Esophagus squamous epithelium (tissue), 5 donors: ENCODE data around the gene INSRR. TPM values are rescaled to one million over a fixed set of nuclear protein-coding genes. Genes with fewer than 3 reads are reported as not detected.

ENCODE experiments used
- DNase-seq: peaks from one replicate; lab custom pipeline; 2025; lab: John Stamatoyannopoulos, UW
- H3K27ac ChIP-seq, 4 donors: fragments of 200-600 bp; sonication (generic); one replicate each; pipeline ENCODE4 v1.5.1; 2016 to 2019; ENCODE audit warnings: mild to moderate bottlenecking in 1 of 4
- H3K27me3 ChIP-seq, 4 donors: fragments of 200-600 bp; sonication (generic); 1 replicate in 3 of 4; 2 replicates in 1 of 4; pipeline versions ENCODE4 v1.5.1 to v1.6.0; 2017 to 2021; ENCODE audit warnings: antibody characterized with exemption in 1 of 4
- H3K36me3 ChIP-seq, 3 donors: fragments of 200-600 bp; sonication (generic); one replicate each; pipeline ENCODE4 v1.5.1; 2016 to 2019
- H3K4me1 ChIP-seq, 3 donors: fragments of 200-600 bp; sonication (generic); one replicate each; pipeline ENCODE4 v1.5.1; 2017 to 2019
- H3K4me3 ChIP-seq, 4 donors: fragments of 200-600 bp; sonication (generic); 1 replicate in 3 of 4; 2 replicates in 1 of 4; pipeline ENCODE4 v1.5.1; 2016 to 2019; ENCODE audit warnings: mild to moderate bottlenecking in 2 of 4, moderate library complexity in 1 of 4
- H3K9me3 ChIP-seq, 3 donors: fragments of 200-600 bp; sonication (generic); one replicate each; pipeline ENCODE4 v1.5.1; 2016 to 2019
- CTCF ChIP-seq, 6 experiments: fragments of 450-650 bp in 4 of 6; fragments of 200-600 bp in 2 of 6; sonication (generic) in 2 of 6; IDR thresholded peaks; one replicate each; pipeline ENCODE4 v1.5.1; 2016 to 2019; ENCODE audit warnings: antibody characterized with exemption in 6 of 6, mild to moderate bottlenecking in 4 of 6, moderate library complexity in 4 of 6
- POLR2A ChIP-seq, 4 donors: fragments of 450-650 bp; IDR thresholded peaks; one replicate each; pipeline ENCODE4 v1.6.1; 2017; ENCODE audit warnings: antibody characterized with exemption in 4 of 4, mild to moderate bottlenecking in 4 of 4, moderate library complexity in 3 of 4
- WGBS, 2 donors: methylation state at CpG; one replicate each; pipeline ENCODE4 v1.1.5; 2018; 5-methylcytosine and 5-hydroxymethylcytosine counted together
- intact Hi-C: fragments of 100-400 bp; cut with DNase I; formaldehyde crosslinking; loops from one replicate; pipeline ENCODE4 v1.15.0; 2022
- total RNA-seq, 4 donors: library from RNA; depleted of rRNA; stranded (reverse); fragments of >200 nt; gene quantifications; one replicate each; pipeline ENCODE4 v1.1.0, GENCODE V29; 2016
- donor health status: DM: yes; HTN: yes; CAD: no.

The INSRR gene
- total RNA-seq, 4 donors from 2014 or later, result not detected

GRCh38 chr1:156803086-156803851 lies 55.6 kb downstream of the INSRR start:
- Histone ChIP-seq H3K4me3 (no peak overlapping the region), H3K9me3 (no peaks in the 10 kb centered on the region), H3K27me3 (no peaks in the 10 kb centered on the region), H3K27ac (no peak overlapping the region), H3K4me1 (peaks cover 9 to 57% (median 29%) of the 10 kb centered on the region in 3 donors), H3K36me3 (peaks cover 12 to 40% (median 27%) of the 10 kb centered on the region in 3 donors)
- TF ChIP-seq POLR2A (IDR thresholded peaks at IDR 0.05), result no peak
- no peak for TF ChIP-seq CTCF (IDR thresholded peaks at IDR 0.05)
- DNase-seq, result no peak
- WGBS, 2 donors, result 68 to 93% methylated on average over 8 to 9 of the region's 13 CpGs
- intact Hi-C loops, result no loop called here

GRCh38 chr1:156802421-156802935 lies 56.4 kb downstream of the INSRR start:
- DNase-seq, result no peak
- no peak overlapping the region for H3K4me3 ChIP-seq
- no peaks in the 10 kb centered on the region for H3K27me3 ChIP-seq
- H3K4me1 ChIP-seq, result peaks cover 9 to 57% (median 29%) of the 10 kb centered on the region in 3 donors
- no peaks in the 10 kb centered on the region for H3K9me3 ChIP-seq
- TF ChIP-seq POLR2A (IDR thresholded peaks at IDR 0.05), result no peak
- no peak for TF ChIP-seq CTCF (IDR thresholded peaks at IDR 0.05)
- H3K36me3 ChIP-seq, result peaks cover 12 to 48% (median 33%) of the 10 kb centered on the region in 3 donors
- no peak overlapping the region for H3K27ac ChIP-seq
- WGBS, 2 donors, result 83 to 90% methylated on average over 8 of the region's 8 CpGs
- intact Hi-C loops, result no loop called here

GRCh38 chr1:156801409-156802121 lies 57.4 kb downstream of the INSRR start:
- WGBS, 2 donors, result 39 to 53% methylated on average over 5 to 6 of the region's 7 CpGs
- Histone ChIP-seq H3K27me3 (no peaks in the 10 kb centered on the region), H3K9me3 (no peaks in the 10 kb centered on the region), H3K4me1 (peaks cover 9 to 49% (median 25%) of the 10 kb centered on the region in 3 donors), H3K27ac (peak overlapping the region in 1 of 4 donors; percentile 21), H3K4me3 (no peak overlapping the region), H3K36me3 (peaks cover 15 to 57% (median 40%) of the 10 kb centered on the region in 3 donors)
- TF ChIP-seq POLR2A (IDR thresholded peaks at IDR 0.05) (no peak), CTCF (IDR thresholded peaks at IDR 0.05) (no peak)
- DNase-seq, result no peak
- intact Hi-C loops, result no loop called here

GRCh38 chr1:156797212-156797871 lies 61.6 kb downstream of the INSRR start:
- Histone ChIP-seq H3K4me3 (no peak overlapping the region), H3K36me3 (peaks cover 22 to 99% (median 73%) of the 10 kb centered on the region in 3 donors), H3K27me3 (no peaks in the 10 kb centered on the region), H3K27ac (peak overlapping the region in 1 of 4 donors; percentile 9), H3K9me3 (no peaks in the 10 kb centered on the region), H3K4me1 (peaks cover 0 to 17% (median 0%) of the 10 kb centered on the region in 3 donors)
- intact Hi-C loops, result no loop called here
- no peak for DNase-seq
- WGBS, 2 donors, result 43 to 54% methylated on average over 3 to 4 of the region's 4 CpGs
- TF ChIP-seq CTCF (IDR thresholded peaks at IDR 0.05), result peak; percentile 59 to 82 (median 68)
- TF ChIP-seq POLR2A (IDR thresholded peaks at IDR 0.05), result no peak
